Uterus (tissue), 4 donors: Measurements from ENCODE around the gene SLC4A7. TPM values are rescaled to one million over a fixed set of nuclear protein-coding genes. Genes with fewer than 3 reads are reported as not detected.

ENCODE experiments used
- DNase-seq, 2 donors: peaks; one replicate each; pipeline ENCODE4 v3.0.0-alpha.2; 2019 to 2020
- H3K27ac ChIP-seq, 2 donors: fragments of 200-600 bp; sonication (generic); 1 replicate in 1 of 2; 2 replicates in 1 of 2; pipeline ENCODE4 v1.5.1; 2016 to 2018
- H3K27me3 ChIP-seq, 2 donors: fragments of 200-600 bp; sonication (generic); one replicate each; pipeline ENCODE4 v1.5.1; 2018 to 2019; ENCODE audit warnings: control low read depth in 1 of 2
- H3K36me3 ChIP-seq, 2 donors: fragments of 200-600 bp; sonication (generic); one replicate each; pipeline ENCODE4 v1.5.1; 2019; ENCODE audit warnings: control low read depth in 1 of 2
- H3K4me1 ChIP-seq, 2 donors: fragments of 200-600 bp; sonication (generic); one replicate each; pipeline ENCODE4 v1.5.1; 2018 to 2019; ENCODE audit warnings: control low read depth in 1 of 2
- H3K4me3 ChIP-seq, 2 donors: fragments of 200-600 bp; sonication (generic); 1 replicate in 1 of 2; 2 replicates in 1 of 2; pipeline ENCODE4 v1.5.1; 2018 to 2019; ENCODE audit warnings: mild to moderate bottlenecking in 1 of 2
- H3K9me3 ChIP-seq, 2 donors: fragments of 200-600 bp; sonication (generic); one replicate each; pipeline ENCODE4 v1.5.1; 2019; ENCODE audit warnings: control low read depth in 1 of 2
- POLR2A ChIP-seq, 2 donors: fragments of 450-650 bp; IDR thresholded peaks; one replicate each; pipeline ENCODE4 v1.6.1; 2016; ENCODE audit warnings: antibody characterized with exemption in 2 of 2, mild to moderate bottlenecking in 1 of 2, moderate library complexity in 1 of 2
- intact Hi-C: fragments of 100-400 bp; cut with DNase I; formaldehyde crosslinking; loops from one replicate; pipeline ENCODE4 v1.15.1; 2023; ENCODE audit warnings: low total_unique reads
- total RNA-seq, 4 donors: library from RNA; depleted of rRNA in 3 of 4; stranded (reverse); fragments of >200 nt in 3 of 4; gene quantifications; one replicate each; pipeline versions ENCODE4 v1.1.0 to v1.2.4, GENCODE V29; 2014 to 2023
- TF ChIP-seq, protein P1 (sequence below), 4 experiments: fragments of 200-600 bp in 2 of 4; fragments of 450-650 bp in 2 of 4; sonication (generic) in 2 of 4; IDR thresholded peaks; one replicate each; pipeline ENCODE4 v1.5.1; 2016 to 2019; ENCODE audit warnings: antibody characterized with exemption in 4 of 4, mild to moderate bottlenecking in 2 of 4, moderate library complexity in 1 of 4
- donor health status: DM: yes; HTN: yes; CAD: no.

The SLC4A7 gene
- total RNA-seq, 4 donors from 2014 or later: 20.0 to 83.5 (median 37.2) TPM

GRCh38 chr3:27501759-27502158, 17.6 kb upstream of the SLC4A7 start:
- H3K4me3 ChIP-seq: no peak overlapping the region
- TF ChIP-seq, protein P1, sequence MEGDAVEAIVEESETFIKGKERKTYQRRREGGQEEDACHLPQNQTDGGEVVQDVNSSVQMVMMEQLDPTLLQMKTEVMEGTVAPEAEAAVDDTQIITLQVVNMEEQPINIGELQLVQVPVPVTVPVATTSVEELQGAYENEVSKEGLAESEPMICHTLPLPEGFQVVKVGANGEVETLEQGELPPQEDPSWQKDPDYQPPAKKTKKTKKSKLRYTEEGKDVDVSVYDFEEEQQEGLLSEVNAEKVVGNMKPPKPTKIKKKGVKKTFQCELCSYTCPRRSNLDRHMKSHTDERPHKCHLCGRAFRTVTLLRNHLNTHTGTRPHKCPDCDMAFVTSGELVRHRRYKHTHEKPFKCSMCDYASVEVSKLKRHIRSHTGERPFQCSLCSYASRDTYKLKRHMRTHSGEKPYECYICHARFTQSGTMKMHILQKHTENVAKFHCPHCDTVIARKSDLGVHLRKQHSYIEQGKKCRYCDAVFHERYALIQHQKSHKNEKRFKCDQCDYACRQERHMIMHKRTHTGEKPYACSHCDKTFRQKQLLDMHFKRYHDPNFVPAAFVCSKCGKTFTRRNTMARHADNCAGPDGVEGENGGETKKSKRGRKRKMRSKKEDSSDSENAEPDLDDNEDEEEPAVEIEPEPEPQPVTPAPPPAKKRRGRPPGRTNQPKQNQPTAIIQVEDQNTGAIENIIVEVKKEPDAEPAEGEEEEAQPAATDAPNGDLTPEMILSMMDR (IDR thresholded peaks at IDR 0.05): no peak
- no peak for TF ChIP-seq POLR2A (IDR thresholded peaks at IDR 0.05)
- H3K4me1 ChIP-seq: no peaks in the 10 kb centered on the region
- H3K9me3 ChIP-seq: no peaks in the 10 kb centered on the region
- H3K27me3 ChIP-seq: no peaks in the 10 kb centered on the region
- H3K36me3 ChIP-seq: no peaks in the 10 kb centered on the region
- DNase-seq: no peak
- intact Hi-C loops: no loop called here
- H3K27ac ChIP-seq: no peak overlapping the region

GRCh38 chr3:27500986-27501385, 16.8 kb upstream of the SLC4A7 start:
- Histone ChIP-seq H3K4me1 (no peaks in the 10 kb centered on the region), H3K27ac (no peak overlapping the region)

DNA sequence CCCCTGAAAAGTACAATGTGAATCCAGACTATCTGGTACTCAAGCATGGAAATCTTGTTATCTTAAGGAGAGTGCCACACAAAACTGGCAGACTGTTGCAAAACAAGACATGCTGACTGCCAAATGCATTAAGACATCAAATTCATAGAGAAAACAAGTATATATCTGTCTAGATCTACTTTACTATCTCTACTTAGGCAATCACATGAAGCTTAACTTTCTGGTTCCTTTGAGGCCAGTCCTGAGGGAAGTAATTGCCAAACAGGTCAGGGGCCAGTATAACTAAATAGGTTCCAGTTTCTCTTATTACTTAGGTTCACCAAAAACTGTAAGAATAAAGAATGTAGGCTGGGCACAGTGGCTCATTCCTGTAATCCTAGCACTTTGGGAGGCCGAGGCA, 15.9 kb upstream of the SLC4A7 start:
- H3K4me1 ChIP-seq: no peaks in the 10 kb centered on the region
- H3K9me3 ChIP-seq: no peaks in the 10 kb centered on the region
- H3K27me3 ChIP-seq: no peaks in the 10 kb centered on the region
- intact Hi-C loops: no loop called here
- no peak for TF ChIP-seq POLR2A (IDR thresholded peaks at IDR 0.05)
- TF ChIP-seq, protein P1 (IDR thresholded peaks at IDR 0.05): no peak
- H3K27ac ChIP-seq: no peak overlapping the region
- H3K36me3 ChIP-seq: no peaks in the 10 kb centered on the region
- no peak overlapping the region for H3K4me3 ChIP-seq
- no peak for DNase-seq

More at GRCh38 chr3:27500986-27501385, 16.8 kb upstream of the SLC4A7 start:
- DNase-seq: no peak
- Histone ChIP-seq H3K9me3 (no peaks in the 10 kb centered on the region), H3K4me3 (no peak overlapping the region), H3K36me3 (no peaks in the 10 kb centered on the region), H3K27me3 (no peaks in the 10 kb centered on the region)
- intact Hi-C loops: no loop called here
- TF ChIP-seq POLR2A (IDR thresholded peaks at IDR 0.05): no peak
- TF ChIP-seq, protein P1 (IDR thresholded peaks at IDR 0.05): no peak

- Histone ChIP-seq H3K4me3 (no peak overlapping the region), H3K36me3 (no peaks in the 10 kb centered on the region), H3K9me3 (no peaks in the 10 kb centered on the region), H3K27ac (no peak overlapping the region), H3K4me1 (no peaks in the 10 kb centered on the region), H3K27me3 (no peaks in the 10 kb centered on the region)
- DNase-seq: no peak
- TF ChIP-seq, protein P1 (IDR thresholded peaks at IDR 0.05): no peak
- no peak for TF ChIP-seq POLR2A (IDR thresholded peaks at IDR 0.05)
- intact Hi-C loops: no loop called here
Measured at GRCh38 chr3:27494784-27495183, 10.6 kb upstream of the SLC4A7 start.

DNA sequence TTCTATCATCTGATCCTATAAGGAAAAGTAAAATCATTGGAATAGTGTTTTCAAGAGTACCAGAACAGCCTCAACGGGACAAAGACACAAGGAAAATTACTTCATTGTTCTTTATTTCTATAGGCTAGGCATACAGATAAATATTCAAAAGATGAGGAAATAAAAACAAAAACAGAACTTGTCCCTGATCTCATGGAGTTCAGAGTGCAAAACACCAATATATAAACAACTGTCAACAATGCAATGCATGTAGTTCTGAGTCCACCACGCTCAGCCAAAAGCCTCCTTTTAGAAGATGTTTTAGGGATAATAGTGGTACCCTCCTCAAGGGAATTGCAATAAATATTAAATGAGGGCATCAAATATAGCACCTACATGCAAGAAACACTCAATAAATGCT, 4.6 kb upstream of the SLC4A7 start:
- no peaks in the 10 kb centered on the region for H3K9me3 ChIP-seq
- H3K27ac ChIP-seq: no peak overlapping the region
- intact Hi-C loops: no loop called here
- no peak overlapping the region for H3K4me3 ChIP-seq
- H3K4me1 ChIP-seq: no peaks in the 10 kb centered on the region
- no peaks in the 10 kb centered on the region for H3K36me3 ChIP-seq
- TF ChIP-seq, protein P1 (IDR thresholded peaks at IDR 0.05): no peak
- TF ChIP-seq POLR2A (IDR thresholded peaks at IDR 0.05): no peak
- DNase-seq: no peak
- H3K27me3 ChIP-seq: no peaks in the 10 kb centered on the region
